Neutrophil (primary cell): ENCODE measurements around the gene EFHD2.

Experiments
- H3K27ac ChIP-seq: fragments of 200-600 bp; sonication (generic); 2 replicates; pipeline ENCODE4 v1.5.1; 2016; ENCODE audit warnings: mild to moderate bottlenecking, moderate library complexity
- H3K27me3 ChIP-seq: fragments of 200-600 bp; sonication (generic); 2 replicates; pipeline ENCODE4 v1.6.0; 2016; ENCODE audit warnings: mild to moderate bottlenecking
- H3K36me3 ChIP-seq: fragments of 200-600 bp; sonication (generic); 2 replicates; pipeline ENCODE4 v1.5.1; 2017
- H3K4me1 ChIP-seq, 2 experiments: fragments of 200-600 bp in 1 of 2; sonication (generic) in 1 of 2; 1 replicate in 1 of 2; 2 replicates in 1 of 2; pipeline versions ENCODE4 v1.5.1 to v1.6.1; 2013 to 2016; ENCODE audit warnings: low read depth in 1 of 2, low read length in 1 of 2, mild to moderate bottlenecking in 1 of 2, moderate library complexity in 1 of 2; ENCODE audit not compliant: control insufficient read depth in 1 of 2, insufficient read depth in 1 of 2
- H3K4me3 ChIP-seq, 2 experiments: fragments of 200-600 bp in 1 of 2; sonication (generic) in 1 of 2; 1 replicate in 1 of 2; 2 replicates in 1 of 2; pipeline ENCODE4 v1.5.1; 2013 to 2016; ENCODE audit warnings: low read depth in 1 of 2, low read length in 1 of 2, mild to moderate bottlenecking in 1 of 2, moderate library complexity in 1 of 2
- H3K9me3 ChIP-seq: fragments of 200-600 bp; sonication (generic); 2 replicates; pipeline ENCODE4 v1.5.1; 2016
- TF ChIP-seq, protein P1 (sequence below): fragments of 200-600 bp; sonication (generic); IDR thresholded peaks from 2 replicates; pipeline ENCODE4 v1.5.1; 2016; ENCODE audit warnings: antibody characterized with exemption

Gene EFHD2

GRCh38 chr1:15452216-15452615 lies 42.5 kb downstream of the EFHD2 start:
- H3K9me3 ChIP-seq = no peaks in the 10 kb centered on the region
- H3K27me3 ChIP-seq = peaks cover 5% of the 10 kb centered on the region
- no peak overlapping the region for H3K4me3 ChIP-seq
- H3K36me3 ChIP-seq = no peaks in the 10 kb centered on the region
- H3K27ac ChIP-seq = no peak overlapping the region
- TF ChIP-seq, protein P1, sequence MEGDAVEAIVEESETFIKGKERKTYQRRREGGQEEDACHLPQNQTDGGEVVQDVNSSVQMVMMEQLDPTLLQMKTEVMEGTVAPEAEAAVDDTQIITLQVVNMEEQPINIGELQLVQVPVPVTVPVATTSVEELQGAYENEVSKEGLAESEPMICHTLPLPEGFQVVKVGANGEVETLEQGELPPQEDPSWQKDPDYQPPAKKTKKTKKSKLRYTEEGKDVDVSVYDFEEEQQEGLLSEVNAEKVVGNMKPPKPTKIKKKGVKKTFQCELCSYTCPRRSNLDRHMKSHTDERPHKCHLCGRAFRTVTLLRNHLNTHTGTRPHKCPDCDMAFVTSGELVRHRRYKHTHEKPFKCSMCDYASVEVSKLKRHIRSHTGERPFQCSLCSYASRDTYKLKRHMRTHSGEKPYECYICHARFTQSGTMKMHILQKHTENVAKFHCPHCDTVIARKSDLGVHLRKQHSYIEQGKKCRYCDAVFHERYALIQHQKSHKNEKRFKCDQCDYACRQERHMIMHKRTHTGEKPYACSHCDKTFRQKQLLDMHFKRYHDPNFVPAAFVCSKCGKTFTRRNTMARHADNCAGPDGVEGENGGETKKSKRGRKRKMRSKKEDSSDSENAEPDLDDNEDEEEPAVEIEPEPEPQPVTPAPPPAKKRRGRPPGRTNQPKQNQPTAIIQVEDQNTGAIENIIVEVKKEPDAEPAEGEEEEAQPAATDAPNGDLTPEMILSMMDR = no peak
- H3K4me1 ChIP-seq = peaks cover 5 to 7% of the 10 kb centered on the region in 2 experiments

DNA sequence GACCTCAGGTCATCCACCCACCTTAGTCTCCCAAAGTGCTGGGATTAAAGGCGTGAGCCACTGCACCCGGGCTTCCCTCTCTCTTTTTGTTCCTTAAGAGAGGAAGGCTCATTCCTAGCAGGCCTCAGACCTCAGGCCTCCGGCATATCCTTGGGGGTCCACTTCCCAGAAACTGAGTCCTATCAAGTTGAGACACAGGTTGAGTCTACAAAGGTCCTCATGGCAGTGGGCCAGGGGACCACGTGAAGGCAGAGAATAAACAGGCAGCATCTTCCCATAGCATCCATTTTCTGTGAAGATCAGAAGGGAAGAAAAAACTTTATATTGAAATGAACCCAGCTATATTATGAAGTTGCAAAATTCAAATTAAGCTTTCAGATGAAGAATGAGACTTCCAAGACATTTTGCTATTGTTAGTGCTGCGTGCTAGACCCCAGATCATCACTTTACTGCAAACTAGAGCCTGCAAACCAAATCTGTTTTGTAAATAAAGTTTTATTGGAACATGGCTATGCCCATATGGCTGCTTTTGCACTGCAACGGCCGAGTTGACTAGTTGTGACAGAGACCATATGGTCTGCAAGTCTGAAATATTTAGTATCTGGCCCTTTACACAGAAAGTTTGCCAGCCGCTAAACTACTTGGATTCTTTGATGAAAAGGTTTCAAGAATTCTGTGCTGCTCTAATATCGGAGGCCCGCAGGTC lies 43.3 kb downstream of the EFHD2 start:
- peaks cover 5 to 7% of the 10 kb centered on the region in 2 experiments for H3K4me1 ChIP-seq

GRCh38 chr1:15453734-15454133 lies 44.0 kb downstream of the EFHD2 start:
- TF ChIP-seq, protein P1 = no peak
- Histone ChIP-seq H3K36me3 (no peaks in the 10 kb centered on the region), H3K9me3 (no peaks in the 10 kb centered on the region), H3K27ac (no peak overlapping the region), H3K27me3 (no peaks in the 10 kb centered on the region), H3K4me1 (peaks cover 5 to 7% of the 10 kb centered on the region in 2 experiments), H3K4me3 (no peak overlapping the region)

More for the DNA sequence above, 43.3 kb downstream of the EFHD2 start:
- TF ChIP-seq, protein P1 = no peak
- Histone ChIP-seq H3K27ac (no peak overlapping the region), H3K36me3 (no peaks in the 10 kb centered on the region), H3K27me3 (no peaks in the 10 kb centered on the region), H3K4me3 (no peak overlapping the region), H3K9me3 (no peaks in the 10 kb centered on the region)

- Histone ChIP-seq H3K4me3 (no peak overlapping the region), H3K9me3 (no peaks in the 10 kb centered on the region), H3K36me3 (no peaks in the 10 kb centered on the region), H3K27ac (no peak overlapping the region), H3K27me3 (no peaks in the 10 kb centered on the region), H3K4me1 (peaks cover 5 to 7% of the 10 kb centered on the region in 2 experiments)
- TF ChIP-seq, protein P1 = no peak
Observed at GRCh38 chr1:15454256-15454655, 44.6 kb downstream of the EFHD2 start.

GRCh38 chr1:15455522-15455921 lies 45.8 kb downstream of the EFHD2 start:
- H3K27ac ChIP-seq = no peak overlapping the region
- no peak overlapping the region for H3K4me3 ChIP-seq
- TF ChIP-seq, protein P1 = no peak
- H3K4me1 ChIP-seq = peaks cover 5 to 7% of the 10 kb centered on the region in 2 experiments
- no peaks in the 10 kb centered on the region for H3K27me3 ChIP-seq
- H3K36me3 ChIP-seq = no peaks in the 10 kb centered on the region
- no peaks in the 10 kb centered on the region for H3K9me3 ChIP-seq
